IPS DF 4.7 (cell line): Measurements from ENCODE around the gene TCP10L.
"Not testable (repeated sequence)": the region's sequence is repeated elsewhere in the genome, so short reads cannot be mapped to it uniquely, and the experiment has no call there.

ENCODE experiments used
- DNase-seq: peaks from one replicate; pipeline ENCODE4 v3.0.0-alpha.2; 2013; ENCODE audit warnings: low spot score; ENCODE audit errors: extremely low read depth

The TCP10L gene

DNA sequence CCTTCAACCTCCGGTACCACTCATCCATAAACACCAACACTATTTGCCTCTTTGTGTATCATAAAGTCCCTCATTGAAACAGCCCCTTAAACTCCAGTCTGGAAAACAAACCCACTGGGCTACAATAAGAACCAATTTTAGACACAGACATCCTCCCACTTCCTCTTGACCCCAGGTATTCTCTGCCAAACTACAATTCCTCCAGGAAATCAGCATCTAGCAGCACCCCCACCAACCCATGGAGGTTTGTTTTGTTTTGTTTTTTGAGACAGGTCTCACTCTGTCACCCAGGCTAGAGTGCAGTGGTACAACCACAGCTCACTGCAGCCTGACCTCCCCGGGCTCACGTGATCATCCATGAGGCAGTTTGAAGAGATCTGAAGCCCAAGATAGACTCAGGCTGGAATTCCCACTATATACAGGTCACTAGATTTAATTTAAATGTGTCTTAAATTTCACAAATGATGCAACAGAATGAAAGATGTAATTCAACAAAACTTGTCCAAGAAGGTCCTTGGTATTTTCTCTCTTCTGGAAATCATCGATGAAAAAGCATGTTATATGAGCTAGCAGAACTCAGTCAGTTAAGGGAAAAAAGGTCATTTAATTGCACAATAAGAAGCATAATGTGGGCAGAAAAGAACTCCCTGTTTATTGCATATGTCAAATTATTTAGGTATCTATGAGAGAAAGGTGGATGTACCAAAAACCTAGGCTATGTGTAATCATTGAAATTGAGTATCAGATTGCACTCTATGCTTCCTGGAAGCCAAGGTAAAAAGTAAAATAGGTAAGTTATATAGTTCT lies 30.3 kb downstream of the TCP10L start:
- DNase-seq = no peak

DNA sequence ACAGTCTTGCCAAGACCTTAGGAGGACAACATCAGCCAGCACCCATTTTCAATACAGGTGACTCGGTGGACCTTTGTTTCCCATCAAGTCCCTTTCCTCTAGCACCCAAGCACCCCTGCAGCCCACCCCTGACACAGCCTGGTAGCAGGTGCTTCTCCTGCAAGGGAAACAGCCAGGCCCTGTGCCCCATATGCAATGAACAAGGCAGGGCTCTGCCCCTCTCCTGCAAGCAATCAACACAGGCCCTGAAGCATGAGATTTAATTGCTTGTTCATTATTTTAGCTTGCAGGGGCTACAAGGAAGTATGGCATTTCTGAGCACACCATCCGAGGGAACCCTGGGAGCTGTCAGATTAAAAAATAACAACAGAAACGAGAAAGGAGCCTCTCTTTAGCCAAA lies 35.4 kb downstream of the TCP10L start:
- DNase-seq = no peak

DNA sequence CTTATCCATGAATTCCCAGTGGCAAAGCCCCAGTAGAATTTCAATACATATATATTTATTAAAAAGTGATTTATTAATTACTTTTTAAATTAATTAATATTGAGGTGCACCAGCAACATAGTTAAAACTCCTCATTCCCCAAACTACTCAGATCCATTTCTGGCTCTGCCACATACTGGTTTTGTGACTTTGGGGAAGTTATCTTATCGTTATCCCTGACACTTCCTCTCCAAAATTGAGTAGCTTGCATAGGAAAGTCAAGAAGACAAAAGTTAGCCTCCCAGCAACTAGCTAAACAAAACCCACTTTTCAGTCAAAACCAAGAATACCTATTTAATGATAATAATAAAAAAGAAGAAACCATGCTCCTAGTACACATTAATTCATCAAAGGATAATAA lies 35.9 kb downstream of the TCP10L start:
- DNase-seq = no peak

DNA sequence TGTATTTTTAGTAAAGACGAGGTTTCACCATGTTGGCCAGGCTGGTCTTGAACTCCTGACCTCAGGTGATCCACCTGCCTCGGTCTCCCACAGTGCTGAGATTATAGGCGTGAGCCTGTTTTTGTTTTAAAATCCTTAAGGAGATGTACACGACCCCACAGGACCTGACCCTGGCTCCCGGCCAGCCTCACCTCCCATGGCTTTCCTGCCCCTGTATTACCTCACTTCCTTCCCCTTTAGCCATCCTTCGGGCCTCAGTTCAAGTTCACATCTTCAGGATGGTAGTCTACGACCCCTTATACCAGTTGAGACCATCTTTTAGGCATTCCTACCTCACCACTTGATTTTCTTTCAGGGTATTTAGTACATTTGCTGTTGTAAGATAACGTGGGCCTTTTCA lies 36.3 kb downstream of the TCP10L start:
- no peak for DNase-seq

DNA sequence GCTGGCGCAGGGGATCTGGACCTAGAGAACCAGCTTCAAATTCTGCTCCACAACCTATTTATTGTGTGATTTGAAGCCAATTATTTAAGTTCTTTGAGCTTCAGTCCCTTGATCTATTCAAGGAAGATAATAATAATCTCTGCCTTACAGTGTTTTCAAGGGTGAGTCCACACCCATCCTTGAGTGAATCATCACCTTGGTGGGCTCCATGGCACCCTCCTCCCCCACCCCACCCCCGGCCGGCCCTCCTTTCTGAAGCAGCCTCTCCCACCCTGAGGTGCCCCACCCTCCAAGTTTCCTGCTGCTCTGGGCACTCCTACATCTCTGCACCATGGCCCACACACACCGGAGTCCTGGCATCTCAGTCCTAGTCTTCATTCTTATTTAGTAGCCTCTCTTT lies 38.3 kb downstream of the TCP10L start:
- DNase-seq = no peak

DNA sequence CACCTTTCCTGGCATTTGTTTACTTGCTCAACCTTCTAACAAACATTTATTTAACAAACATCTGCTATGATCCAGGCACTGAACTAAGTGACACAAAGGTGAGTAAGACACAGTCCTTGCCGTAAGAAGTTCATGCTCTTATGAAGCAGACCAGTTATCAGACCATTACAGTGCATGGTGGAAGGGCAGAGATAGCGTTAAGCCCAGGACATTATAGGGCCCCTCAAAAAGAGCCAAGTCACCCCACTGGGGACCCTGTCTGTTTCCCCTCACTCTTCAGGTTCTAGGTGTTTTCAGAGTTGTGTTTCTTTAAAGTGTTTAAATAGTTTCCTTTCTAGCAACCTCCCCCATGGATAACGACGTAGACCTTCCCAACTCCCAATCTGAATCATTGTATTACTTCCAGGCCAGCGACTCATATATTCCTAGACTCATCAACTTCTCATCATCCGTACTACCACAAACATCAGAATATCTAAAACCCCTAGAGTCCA lies 39.3 kb downstream of the TCP10L start:
- no peak for DNase-seq

DNA sequence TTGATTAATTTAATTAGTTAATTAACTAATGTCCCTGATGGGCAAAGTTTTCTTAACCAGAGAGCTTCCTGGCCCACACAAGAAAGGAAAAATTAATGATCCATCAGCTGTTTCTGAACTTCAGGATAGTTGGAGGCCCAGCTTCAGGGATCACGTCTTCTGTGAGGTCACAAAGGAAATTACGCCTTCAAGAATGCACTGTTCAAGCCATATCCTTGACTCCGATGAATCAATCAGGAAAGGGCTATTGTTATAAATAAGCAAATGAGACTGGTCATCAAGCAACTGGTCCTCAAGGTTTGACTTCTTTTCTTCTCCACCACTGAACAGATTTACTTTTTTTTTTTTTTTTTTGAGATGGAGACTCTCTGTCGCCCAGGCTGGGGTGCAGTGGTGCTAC lies 40.6 kb downstream of the TCP10L start:
- no peak for DNase-seq

DNA sequence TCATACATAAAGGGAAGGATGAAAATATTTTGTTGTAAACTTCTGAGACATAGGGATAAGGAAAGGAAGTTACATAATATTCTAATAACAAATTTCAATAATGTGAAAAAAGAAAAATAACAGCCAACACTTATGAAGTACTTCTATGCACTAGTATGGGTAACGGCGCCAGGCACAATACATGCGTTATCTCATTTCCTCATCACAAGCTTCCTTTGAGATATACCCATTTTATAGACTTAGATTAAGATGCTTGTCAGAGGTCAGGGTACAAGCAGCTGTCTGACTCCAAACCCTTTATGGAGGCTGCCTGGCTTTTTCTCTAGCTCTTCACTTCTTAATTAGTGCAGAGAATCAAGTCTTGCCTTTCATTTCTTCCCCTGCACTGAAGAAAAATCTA lies 41.3 kb downstream of the TCP10L start:
- no peak for DNase-seq

DNA sequence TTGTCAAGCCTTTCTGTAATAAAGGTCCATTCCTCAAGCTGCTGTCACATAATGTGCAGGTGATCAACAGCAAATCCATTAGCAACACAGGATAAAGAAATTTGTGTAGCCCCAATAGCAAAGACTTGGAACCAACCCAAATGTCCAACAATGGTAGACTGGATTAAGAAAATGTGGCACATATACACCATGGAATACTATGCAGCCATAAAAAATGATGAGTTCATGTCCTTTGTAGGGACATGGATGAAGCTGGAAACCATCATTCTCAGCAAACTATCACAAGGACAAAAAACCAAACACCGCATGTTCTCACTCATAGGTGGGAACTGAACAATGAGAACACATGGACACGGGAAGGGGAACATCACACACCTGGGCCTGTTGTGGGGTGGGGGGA lies 42.3 kb downstream of the TCP10L start:
- not testable (repeated sequence) for DNase-seq

DNA sequence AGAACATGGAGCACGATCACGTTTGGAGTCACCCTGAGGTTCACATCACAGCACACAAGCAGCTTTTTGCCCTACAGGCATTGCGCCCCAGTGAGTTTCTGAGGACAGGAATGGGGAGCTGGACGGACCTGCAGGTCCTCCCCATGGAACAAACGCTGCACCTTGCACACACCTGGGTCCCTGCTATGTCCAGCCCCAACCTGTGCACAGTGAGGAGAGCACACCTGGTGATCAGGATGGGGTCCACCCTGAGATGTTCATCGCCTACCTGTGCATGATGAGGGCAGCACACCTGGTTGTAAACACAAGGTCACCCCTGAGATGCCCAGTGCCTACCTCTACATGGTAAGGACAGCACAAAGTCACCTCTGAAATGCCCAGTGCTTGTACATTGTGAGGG lies 45.9 kb downstream of the TCP10L start:
- no peak for DNase-seq

DNA sequence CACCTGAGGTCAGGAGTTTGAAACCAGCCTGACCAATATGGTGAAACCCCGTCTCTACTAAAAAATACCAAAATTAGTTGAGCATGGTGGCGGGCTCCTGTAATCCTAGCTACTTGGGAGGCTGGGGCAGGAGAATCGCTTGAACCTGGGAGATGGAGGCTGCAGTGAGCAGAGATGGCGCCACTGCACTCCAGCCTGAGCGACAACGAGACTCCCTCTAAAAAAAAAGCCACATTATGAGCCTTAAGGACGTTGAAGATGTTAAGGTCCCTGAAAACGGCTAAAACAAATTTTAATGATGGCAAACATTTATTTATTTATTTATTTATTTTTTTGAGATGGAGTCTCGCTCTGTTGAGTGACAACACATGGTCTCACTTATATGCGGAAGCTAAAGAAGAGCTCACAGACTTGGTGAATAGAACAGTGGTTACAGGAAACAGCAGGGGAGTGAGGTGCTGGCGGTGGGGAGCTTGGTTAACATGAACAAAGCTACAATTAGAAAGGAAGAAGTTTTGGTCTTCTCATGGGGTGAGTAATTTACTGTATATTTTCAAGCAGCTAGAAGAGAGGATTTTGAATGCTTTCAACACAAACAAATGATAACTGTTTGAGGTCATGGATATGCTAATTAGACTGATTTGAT lies 47.1 kb downstream of the TCP10L start:
- DNase-seq = no peak

DNA sequence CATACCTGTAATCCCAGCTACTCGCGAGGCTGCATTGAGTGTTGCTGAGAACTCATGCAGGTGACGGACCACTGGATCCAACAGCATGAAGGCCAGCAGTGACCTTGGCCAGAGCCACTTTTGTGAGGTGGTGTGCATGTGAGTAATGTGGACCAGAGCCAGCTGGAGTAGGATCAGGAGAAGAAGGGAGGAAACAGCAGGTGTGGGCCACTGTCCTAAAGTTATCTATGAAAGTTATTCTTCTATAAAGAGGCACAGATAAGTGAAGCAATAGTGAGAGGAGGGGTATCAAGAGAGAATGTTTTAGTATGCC lies 47.8 kb downstream of the TCP10L start:
- no peak for DNase-seq

DNA sequence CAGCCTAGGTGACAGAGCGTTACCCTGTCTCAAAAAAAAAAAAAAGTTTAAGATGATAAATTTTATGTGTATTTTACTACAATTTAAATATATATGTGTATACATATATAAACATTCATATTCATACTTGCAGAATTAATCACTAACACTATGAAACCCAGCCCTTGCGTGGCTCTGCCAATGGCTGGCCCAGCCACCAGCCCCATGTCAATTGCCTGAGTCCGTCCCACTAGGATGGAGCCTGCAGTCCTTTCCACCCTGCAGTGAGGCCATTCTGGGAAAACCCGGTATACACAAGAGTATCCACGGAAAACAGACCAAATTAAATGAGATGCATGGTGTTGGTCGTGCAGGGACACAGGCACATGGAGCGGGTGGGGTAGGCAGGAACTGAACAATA lies 49.7 kb downstream of the TCP10L start:
- DNase-seq = no peak

DNA sequence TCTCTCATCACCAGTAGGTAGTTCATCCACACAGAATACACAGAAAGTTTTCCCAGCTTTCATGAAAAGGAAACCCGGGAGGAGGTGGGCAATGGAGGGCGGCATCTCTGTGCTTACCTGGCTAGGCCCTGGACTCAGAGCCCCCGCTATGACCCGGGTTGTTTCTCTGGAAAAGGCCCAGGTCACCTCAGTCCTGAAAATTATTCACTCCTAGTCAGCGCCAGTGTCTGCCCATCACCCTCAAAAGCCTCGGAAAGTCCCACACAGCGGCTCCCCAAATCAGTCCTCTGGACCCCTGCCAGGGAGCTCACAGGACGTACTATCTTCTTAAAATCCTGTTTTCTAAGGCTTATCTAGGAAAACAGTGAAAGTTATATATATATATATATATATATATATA lies 51.2 kb downstream of the TCP10L start:
- DNase-seq = no peak

DNA sequence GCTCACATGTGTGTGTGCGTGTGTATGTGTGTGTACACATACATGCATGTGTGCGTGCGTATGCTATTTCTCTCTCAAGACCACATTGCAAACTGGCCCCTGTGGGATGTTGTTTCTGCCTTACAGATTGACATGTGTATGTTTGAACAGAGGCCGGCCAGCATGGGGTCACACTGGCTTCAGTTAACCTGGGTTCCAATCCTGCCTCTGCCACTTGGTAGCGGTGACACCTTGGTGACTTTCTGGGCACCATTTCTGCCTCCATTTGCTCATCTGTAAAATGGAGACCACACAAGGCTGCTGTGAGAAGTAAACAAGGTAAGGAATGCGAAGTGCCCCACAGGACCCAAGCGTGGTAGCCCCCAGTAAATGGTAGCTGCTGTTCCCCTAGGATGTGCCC lies 51.7 kb downstream of the TCP10L start:
- no peak for DNase-seq

DNA sequence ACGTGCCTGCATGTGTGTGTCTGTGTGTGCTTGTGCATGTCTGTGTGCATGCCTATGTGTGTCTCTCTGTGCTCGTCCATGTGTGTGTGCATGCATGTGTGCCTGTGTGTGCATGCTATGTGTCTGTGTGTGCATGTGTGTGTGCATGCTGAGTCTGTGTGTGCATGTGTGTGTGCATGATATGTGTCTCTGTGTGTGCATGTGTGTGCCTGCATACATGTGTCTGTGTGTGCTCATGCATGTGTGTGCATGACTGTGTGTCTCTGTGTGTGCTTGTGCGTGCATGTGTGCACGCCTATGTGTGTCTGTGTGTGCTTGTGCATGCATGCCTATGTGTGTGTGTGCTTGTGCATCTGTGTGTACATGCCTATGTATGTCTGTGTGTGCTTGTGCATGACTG lies 52.3 kb downstream of the TCP10L start:
- DNase-seq = no peak

DNA sequence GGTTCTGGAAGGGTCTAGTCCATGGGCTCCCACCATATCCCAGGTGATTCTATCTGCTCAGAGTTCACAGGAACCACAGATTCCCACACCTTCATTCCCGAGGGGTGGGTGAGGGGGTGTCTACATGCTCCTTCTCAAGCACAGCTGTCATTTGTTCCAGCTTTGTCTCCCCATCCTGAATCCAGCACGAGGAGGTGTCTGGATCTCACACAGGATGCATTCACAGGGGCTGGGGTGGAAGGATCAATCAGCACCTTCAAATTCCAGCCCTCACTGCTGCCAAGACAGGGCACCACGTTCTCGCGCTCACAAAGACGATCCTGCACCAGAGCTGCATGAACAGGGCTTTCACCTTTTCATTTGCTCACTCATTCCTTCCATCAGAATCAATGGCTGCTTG lies 52.7 kb downstream of the TCP10L start:
- DNase-seq = no peak

DNA sequence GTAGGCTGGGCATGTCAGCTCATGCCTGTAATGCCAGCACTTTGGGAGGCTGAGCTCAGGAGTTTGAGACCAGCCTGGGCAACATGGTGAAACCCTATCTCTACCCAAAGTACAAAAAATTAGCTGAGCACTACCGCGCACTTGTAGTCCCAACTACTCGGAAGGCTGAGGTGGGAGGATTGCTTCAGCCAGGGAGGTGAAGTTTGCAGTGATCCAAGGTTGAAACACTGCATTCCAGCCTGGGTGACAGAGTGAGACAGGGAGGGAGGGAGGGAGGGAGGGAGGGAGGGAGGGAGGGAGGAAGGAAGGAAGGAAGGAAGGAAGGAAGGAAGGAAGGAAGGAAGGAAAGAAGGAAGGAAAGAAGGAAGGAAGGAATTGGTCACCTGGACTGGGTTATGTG lies 53.8 kb downstream of the TCP10L start:
- DNase-seq = not testable (repeated sequence)

DNA sequence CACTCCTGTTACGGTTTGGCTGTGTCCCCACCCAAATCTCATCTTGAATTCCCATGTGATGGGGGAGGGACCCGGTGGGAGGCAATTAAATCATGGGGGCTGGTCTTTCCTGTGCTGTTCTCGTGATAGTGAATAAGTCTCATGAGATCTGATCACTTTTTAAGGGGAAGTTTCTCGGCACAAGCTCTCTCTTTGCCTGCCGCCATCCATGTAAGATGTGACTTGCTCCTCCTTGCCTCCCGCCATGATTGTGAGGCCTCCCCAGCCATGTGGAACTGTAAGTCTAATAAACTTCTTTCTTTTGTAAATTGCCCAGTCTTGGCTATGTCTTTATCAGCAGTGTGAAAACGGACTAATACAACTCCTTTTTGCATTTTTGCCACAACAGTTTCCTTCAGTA lies 54.5 kb downstream of the TCP10L start:
- not testable (repeated sequence) for DNase-seq

DNA sequence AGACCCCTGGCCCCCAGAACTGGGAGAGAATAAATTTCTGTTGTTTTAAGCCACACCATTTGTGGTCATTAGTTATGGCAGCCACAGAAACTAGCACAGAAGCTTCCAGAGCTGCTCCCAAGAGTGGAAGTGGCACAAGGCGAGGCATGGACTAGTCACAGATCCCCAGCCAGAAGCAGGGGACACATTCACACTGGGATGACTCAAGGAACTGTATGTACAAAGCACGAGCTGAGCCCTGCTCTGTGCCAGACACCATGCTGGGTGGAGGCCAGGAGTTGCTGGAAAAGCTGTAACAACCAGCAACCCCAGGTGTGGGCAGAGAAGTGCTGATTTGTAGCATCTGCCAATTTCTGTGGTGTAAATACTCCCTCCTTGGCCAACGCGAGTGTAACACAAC lies 55.6 kb downstream of the TCP10L start:
- DNase-seq = no peak

DNA sequence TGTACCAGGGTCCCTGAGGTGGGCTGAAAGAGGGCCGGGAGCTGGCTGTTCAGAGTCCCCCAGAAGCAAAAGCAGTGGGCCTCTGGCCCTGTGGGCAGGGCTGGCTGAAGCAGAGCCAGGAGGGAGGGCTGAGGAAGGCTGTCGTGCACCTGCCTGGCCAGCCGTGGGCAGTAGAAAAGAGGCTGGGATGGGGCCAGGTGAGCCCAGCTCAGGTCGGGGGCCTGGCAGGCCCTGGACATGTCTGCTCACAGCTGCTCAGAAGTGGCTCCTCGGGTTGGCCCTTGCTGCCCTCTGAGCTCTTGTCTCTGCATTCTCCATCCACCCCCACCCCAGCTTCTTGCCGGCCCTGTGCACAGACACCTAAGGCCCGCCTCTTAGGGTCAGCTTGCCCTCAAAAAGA lies 60.0 kb downstream of the TCP10L start:
- DNase-seq = no peak

DNA sequence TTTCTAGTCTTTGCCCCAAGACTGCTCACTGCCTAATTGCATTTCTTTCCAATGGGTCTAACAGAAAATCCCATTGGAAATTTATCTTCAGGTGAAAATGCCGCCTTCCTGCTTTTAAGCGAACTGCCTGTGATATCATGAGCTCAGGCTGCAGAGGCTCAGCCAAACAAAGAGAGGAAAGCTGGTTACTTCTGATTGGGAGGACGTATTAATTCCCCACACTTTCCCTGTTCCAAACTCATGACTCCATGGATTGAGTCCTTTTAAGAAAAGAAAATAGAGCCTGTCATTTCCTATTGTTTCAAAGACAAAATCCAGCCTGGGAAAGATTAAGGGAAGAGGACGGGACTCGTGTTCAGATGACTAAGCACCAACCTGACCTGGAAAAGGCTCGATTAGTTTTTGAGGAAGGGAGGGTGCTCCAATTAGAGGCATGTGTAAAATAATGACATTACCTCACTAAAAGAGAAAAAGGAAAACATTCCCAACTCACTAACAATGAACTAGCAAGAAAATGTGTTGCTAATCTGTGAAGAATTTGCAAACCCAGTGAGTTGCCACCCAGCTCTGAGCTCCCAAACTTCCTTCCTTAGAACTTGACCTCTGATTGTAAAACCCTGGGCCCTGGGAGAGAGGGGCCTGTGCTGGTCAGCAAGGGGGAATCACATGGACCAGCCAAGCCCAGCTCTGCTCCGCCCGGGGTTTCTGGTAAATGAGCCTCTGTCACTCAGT lies 61.2 kb downstream of the TCP10L start:
- DNase-seq = no peak
